GM19372 (cell line): ENCODE results near the gene TAF1C.

Experiments used
- ATAC-seq: cut with Tn5 transposase; IDR thresholded peaks from one replicate; pipeline ENCODE4 v1.9.1; 2021; ENCODE audit warnings: mild to moderate bottlenecking, low read depth, moderate library complexity; ENCODE audit not compliant: unreplicated experiment

Gene TAF1C

DNA sequence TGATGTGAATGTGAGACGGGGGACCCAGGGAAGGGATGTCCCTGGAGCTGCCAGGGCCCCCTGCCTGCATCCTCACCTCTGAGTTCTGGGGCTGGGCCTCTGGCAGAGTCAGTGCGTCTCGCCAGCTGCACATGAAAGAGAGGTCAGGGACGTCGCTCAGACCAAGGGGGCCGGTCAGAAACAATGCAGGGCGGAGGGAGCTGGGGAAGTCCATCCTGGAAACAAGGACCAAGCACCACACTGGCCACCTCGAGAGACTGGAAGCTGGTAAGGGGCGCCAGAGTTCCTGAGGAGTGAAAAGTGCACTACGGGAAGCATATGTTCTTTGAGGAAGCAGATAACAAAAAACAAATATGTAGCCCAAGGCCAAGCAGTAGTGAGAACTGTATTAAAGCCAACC is 2.1 kb downstream of the TAF1C start:
- no peak for ATAC-seq

- ATAC-seq, result no peak
These were observed 2.8 kb downstream of the TAF1C start for GRCh38 chr16:84183911-84184591.

DNA sequence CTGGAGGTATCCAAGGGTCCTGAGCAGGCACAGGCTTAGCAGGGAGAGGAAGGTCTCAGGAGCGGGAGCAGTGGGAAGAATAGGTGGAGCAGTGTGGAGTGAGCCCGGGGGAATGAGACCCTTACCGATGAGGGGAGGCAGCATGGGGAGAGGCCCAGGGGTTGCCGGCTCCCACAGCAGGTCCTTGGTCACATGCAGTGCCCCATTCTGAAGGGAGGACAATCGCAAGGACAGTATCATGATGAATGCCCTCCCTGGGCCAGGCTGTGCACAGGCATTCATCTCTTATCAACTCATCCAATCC is 3.3 kb downstream of the TAF1C start:
- no peak for ATAC-seq

GRCh38 chr16:84182680-84183571 is 3.9 kb downstream of the TAF1C start:
- no peak for ATAC-seq

DNA sequence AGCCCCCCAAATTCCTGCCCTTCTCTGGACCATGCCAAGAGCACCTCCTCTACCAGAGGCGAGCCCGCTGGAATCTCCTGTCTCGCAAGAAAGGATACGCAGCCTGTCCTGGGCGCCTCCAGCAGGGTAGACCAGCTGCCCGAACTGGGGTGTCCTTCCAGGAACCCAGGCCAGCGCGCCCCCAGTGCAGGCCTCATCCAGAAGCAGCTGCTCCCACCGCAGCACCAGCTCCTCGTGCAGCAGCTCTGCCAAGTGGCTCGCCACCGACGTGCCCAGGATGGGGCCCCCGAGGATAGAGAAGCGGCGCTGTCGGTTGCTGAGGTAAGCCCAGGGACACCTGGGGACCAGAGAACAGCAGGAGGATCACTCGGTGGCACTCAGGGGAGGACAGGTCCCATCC is 4.8 kb downstream of the TAF1C start:
- no peak for ATAC-seq

- ATAC-seq, result no peak
These were observed 5.5 kb downstream of the TAF1C start for GRCh38 chr16:84181144-84181915.

DNA sequence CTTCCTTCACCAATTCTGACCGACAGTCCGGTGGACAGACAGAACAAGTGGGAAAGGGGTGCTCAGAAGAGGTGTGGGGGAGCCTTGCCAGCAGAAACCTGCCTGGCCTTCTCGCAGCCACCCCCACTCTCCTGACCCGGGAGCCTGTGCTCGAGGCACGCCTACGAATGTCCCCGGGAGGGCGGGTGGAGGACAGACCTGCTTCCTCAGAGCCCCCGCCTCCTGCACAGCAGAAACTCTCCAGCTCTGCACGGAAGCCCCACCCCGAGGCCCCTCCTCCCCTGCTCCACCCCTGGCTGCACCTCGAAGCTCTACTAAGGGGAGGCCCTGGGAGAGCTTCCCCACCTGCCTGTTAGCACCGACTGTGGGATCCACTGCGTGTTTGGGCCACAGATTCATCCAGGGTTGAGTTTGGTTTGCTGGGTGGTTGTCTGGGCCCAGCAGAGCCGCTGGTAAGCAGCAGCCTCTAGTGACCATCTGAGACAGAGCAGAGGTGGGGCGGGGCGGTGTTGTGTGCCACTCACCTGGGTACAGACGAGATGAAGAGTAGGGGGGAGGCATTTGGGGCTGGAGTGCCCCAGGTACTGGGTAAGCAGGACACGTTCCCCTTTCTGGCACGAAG is 6.2 kb downstream of the TAF1C start:
- ATAC-seq, result no peak

DNA sequence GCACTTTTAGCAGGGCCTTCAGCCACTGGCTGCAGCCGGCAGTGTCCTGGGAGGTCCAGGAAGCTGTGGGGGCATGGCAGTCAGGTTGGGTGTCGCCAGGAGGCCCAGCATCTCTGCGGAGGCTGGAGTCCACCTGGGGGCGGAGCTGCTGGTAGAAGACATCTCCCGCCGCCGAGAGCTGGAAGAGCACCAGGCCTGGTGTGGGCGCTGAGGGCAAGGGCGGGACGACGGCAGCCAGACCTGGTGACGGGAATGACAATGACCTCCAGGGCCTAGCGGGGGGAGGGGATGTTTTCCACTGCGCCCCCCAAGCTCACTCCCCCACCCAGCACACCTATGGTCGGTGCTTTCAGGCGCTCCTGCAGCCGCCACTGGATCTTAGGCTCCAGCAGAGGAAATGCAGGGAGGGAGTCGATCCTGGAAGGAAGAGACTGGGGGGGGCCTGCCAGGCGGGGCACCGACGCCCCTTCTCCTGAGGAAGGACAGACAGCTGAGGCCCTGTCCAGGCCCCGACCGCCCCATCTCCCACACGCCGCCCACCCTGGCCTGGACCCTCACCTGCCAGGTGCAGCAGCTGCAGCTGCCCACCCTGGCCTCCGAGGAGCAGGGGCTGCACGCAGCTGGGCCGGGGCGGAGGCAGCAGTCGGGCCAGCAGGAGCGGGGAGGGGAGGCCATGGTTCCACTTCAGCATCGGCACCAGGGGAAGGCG is 7.1 kb downstream of the TAF1C start:
- no peak for ATAC-seq

- ATAC-seq, result no peak
These were observed 7.8 kb downstream of the TAF1C start for GRCh38 chr16:84178892-84179611.

DNA sequence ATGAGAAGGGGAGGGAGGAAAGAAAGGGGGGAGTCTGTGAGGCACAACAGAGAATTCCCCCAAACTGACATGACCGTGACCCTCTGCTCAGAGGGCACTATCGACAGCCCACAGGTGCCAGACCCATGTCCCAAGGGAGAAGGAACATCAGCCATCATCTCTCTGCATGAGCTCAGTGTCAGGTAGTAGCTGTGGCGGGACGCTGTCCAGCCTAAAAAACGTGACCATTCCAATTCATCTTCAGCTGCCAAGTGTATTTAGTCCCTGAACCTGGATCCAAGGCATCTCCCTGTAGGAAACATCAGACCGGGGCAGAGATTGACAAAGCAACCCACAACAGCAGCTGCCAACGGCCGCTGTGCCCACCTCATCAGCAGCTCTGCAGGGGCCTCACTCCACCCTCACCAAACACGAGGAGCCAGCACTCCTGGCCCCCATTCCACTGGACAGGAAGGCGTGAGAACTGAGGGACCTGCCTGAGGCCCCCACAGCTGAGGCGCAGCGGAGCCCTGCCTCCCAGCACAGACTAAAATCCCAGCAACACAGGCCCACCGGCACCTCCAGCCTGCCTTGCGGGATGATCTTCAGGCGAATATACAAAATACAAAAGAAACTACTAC is 8.6 kb downstream of the TAF1C start:
- ATAC-seq, result no peak

GRCh38 chr16:84177741-84178073 is 9.2 kb downstream of the TAF1C start:
- ATAC-seq, result no peak

- no peak for ATAC-seq
These were observed 10.4 kb downstream of the TAF1C start for GRCh38 chr16:84176192-84177053.

DNA sequence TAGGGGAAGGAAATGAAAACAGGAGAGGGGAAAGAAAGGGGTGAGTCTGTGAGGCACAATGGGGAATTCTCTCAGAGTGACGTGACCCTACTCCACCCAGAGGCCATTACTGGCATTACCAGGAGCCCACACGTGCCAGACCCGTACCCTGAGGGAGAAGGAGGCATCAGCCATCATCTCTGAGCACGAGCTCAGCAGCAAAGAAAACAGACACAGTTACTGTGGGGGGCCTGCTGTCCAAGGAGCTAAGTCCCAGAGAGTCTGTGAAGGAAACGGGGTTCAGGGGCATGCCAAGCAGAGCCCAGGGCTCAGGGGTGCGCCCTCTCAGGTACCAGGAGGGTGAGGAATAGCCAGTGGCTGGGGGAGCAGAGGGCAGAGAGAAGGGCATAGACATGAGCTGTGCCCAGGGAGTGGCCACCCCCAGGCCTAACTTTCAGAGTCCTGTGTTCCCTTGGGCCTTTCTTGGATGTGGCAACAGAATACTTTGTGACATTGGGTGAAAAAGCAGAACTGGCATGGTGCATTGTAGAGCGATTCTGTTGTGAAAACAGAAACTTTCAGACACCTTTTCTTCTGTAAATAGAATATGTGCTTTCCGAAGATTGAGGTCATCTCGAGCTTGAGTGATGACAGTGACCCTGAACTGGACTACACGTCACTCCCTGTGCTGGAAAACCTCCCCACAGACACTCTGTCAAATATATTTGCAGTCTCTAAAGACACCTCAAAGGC is 11.3 kb downstream of the TAF1C start:
- ATAC-seq, result no peak

GRCh38 chr16:84174396-84174795 is 12.5 kb downstream of the TAF1C start:
- ATAC-seq, result no peak

DNA sequence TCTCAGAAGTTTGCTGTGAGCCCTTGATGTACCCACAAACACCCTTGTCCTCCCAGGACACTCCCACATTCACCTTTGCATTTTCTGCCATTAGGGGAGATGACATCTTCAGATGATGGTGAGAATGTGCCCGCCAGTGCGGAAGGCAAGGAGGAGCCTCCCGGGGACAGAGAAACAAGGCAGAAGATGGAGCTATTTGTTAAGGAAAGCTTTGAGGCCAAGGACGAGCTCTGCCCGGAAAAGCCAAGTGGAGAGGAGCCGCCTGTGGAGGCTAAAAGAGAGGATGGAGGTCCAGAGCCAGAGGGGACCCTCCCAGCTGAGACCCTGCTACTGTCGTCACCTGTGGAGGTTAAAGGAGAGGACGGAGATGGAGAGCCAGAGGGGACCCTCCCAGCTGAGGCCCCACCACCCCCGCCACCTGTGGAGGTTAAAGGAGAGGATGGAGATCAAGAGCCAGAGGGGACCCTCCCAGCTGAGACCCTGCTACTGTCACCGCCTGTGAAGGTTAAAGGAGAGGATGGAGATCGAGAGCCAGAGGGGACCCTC is 17.0 kb downstream of the TAF1C start:
- no peak for ATAC-seq

DNA sequence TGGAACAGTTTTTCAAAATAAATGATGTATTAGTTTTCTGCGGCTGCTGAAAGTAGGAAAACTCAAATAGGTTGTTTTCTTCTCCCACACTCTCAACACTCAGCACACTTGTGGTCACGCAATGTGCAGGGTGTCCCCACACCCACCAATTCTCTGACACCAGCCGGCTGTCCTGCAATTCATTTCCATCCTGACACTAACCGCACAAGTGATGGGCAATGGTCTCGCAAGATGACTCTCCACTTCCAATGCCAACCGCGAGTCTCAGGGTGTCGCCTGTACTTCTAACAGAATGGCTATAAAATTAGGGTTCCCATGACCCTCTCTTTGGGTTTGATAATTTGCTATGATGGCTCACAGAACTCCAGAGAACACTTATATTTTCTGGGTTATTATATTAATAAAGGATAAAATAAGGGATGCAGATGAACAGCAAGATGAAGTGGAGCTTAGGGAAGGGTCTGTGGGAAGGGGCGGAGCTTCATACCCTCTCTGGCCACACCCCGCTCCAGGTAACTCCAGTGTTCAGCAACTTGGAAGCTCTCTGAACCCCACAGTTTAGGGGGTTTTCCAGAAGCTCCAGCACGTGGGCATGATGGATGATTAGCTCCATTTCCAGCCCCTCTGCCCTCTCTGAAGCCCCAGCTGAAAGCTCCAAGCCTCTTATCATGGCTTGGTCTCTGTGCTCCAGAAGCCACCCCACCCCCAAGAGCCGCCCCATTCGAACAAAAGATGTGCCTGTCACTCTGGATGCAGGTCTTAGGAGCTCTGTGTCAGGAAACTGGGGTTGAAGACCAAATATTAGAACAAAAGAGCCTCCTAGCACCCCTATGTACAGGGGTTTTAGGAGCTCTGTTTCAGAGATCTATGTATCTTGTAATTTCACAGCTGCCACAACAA is 19.8 kb downstream of the TAF1C start:
- no peak for ATAC-seq

DNA sequence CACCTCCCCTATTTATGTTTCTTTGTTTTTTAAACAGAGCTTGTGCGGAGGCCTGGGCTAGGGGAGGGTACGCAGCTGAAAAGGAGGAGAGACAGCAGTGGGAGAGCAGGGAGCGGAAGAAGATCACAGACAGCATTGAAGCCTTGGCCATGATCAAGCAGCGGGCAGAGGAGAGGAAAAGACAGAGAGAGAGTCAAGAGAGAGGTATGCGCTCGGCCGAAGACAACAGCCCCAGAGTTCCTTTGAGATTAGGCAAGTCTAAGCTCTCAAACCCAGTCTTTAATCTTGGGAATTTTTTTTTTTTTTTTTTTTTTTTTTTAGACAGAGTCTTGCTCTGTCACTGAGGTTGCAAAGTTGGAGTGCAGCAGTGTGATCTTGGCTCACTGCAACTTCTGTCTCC is 21.1 kb downstream of the TAF1C start:
- ATAC-seq, result no peak
